Fibroblast of pulmonary artery (primary cell): ENCODE results near the gene GAMT.

ENCODE experiments used
- DNase-seq: peaks from one replicate; pipeline ENCODE4 v3.0.0-alpha.2; 2010; ENCODE audit warnings: low read depth
- H3K4me3 ChIP-seq: replicated peaks from 2 replicates; pipeline ENCODE4 v1.5.1; 2011; ENCODE audit warnings: low read depth, mild to moderate bottlenecking, control low read depth, low read length, moderate library complexity
- CTCF ChIP-seq: IDR thresholded peaks from 2 replicates; pipeline ENCODE4 v1.5.1; 2011; ENCODE audit warnings: mild to moderate bottlenecking, control low read depth, low read length, inconsistent platforms; ENCODE audit errors: missing control alignments

The GAMT gene

GRCh38 chr19:1394252-1395193 lies 6.8 kb downstream of the GAMT start:
- no peak for DNase-seq
- no peak overlapping the region for H3K4me3 ChIP-seq
- TF ChIP-seq CTCF: no peak

- H3K4me3 ChIP-seq: no peak overlapping the region
- TF ChIP-seq CTCF: no peak
- DNase-seq: no peak
Observed at GRCh38 chr19:1393841-1394240, 7.5 kb downstream of the GAMT start.

GRCh38 chr19:1392939-1393530 lies 8.3 kb downstream of the GAMT start:
- no peak for TF ChIP-seq CTCF
- DNase-seq: no peak
- H3K4me3 ChIP-seq: no peak overlapping the region

- DNase-seq: no peak
- TF ChIP-seq CTCF: no peak
- no peak overlapping the region for H3K4me3 ChIP-seq
Observed at GRCh38 chr19:1392407-1392806, 8.9 kb downstream of the GAMT start.

- no peak overlapping the region for H3K4me3 ChIP-seq
- no peak for TF ChIP-seq CTCF
Observed at GRCh38 chr19:1390890-1391423, 10.4 kb downstream of the GAMT start.

GRCh38 chr19:1389033-1389940 lies 12.1 kb downstream of the GAMT start:
- TF ChIP-seq CTCF: no peak
- H3K4me3 ChIP-seq: no peak overlapping the region
- DNase-seq: no peak

More at GRCh38 chr19:1390890-1391423, 10.4 kb downstream of the GAMT start:
- no peak for DNase-seq
